Measurements from ENCODE around the gene CHCHD1.
"Not testable (repeated sequence)": the region's sequence is repeated elsewhere in the genome, so short reads cannot be mapped to it uniquely, and the experiment has no call there.

CHCHD1 gene

GRCh38 chr10:73823391-73823790 lies 41.5 kb downstream of the CHCHD1 start:
- H3K4me1 ChIP-seq (ENCODE audit: control insufficient read depth, insufficient read depth, low read length) = no peaks in the 10 kb centered on the region
- 94 to 99% methylated on average over 7 of the region's 7 CpGs for WGBS, 2 experiments
- no peak overlapping the region for H3K4me3 ChIP-seq (ENCODE audit: insufficient read depth, low read depth, low read length)
- no peaks in the 10 kb centered on the region for H3K9me3 ChIP-seq (ENCODE audit: control insufficient read depth, low read length)
- H3K27ac ChIP-seq (ENCODE audit: insufficient read depth, low read depth, low read length, poor library complexity, severe bottlenecking) = no peak overlapping the region
- H3K27me3 ChIP-seq (ENCODE audit: control insufficient read depth, insufficient read depth, low read length, poor library complexity, severe bottlenecking) = no peaks in the 10 kb centered on the region
- H3K36me3 ChIP-seq (ENCODE audit: control insufficient read depth, insufficient read depth, low read length) = no peaks in the 10 kb centered on the region

- Histone ChIP-seq H3K9me3 (ENCODE audit: control insufficient read depth, low read length) (no peaks in the 10 kb centered on the region), H3K27me3 (ENCODE audit: control insufficient read depth, insufficient read depth, low read length, poor library complexity, severe bottlenecking) (no peaks in the 10 kb centered on the region), H3K27ac (ENCODE audit: insufficient read depth, low read depth, low read length, poor library complexity, severe bottlenecking) (no peak overlapping the region), H3K36me3 (ENCODE audit: control insufficient read depth, insufficient read depth, low read length) (no peaks in the 10 kb centered on the region), H3K4me3 (ENCODE audit: insufficient read depth, low read depth, low read length) (no peak overlapping the region), H3K4me1 (ENCODE audit: control insufficient read depth, insufficient read depth, low read length) (no peaks in the 10 kb centered on the region)
- WGBS, 2 experiments = 94 to 95% methylated on average over 14 of the region's 14 CpGs
These were observed 42.4 kb downstream of the CHCHD1 start for GRCh38 chr10:73824146-73824725.

GRCh38 chr10:73827346-73828089 lies 45.7 kb downstream of the CHCHD1 start:
- Histone ChIP-seq H3K4me1 (ENCODE audit: control insufficient read depth, insufficient read depth, low read length) (no peaks in the 10 kb centered on the region), H3K27me3 (ENCODE audit: control insufficient read depth, insufficient read depth, low read length, poor library complexity, severe bottlenecking) (no peaks in the 10 kb centered on the region), H3K27ac (ENCODE audit: insufficient read depth, low read depth, low read length, poor library complexity, severe bottlenecking) (no peak overlapping the region), H3K4me3 (ENCODE audit: insufficient read depth, low read depth, low read length) (no peak overlapping the region), H3K9me3 (ENCODE audit: control insufficient read depth, low read length) (no peaks in the 10 kb centered on the region), H3K36me3 (ENCODE audit: control insufficient read depth, insufficient read depth, low read length) (no peaks in the 10 kb centered on the region)
- WGBS, 2 experiments = 93 to 94% methylated on average over 19 of the region's 19 CpGs

- no peaks in the 10 kb centered on the region for H3K27me3 ChIP-seq (ENCODE audit: control insufficient read depth, insufficient read depth, low read length, poor library complexity, severe bottlenecking)
- H3K36me3 ChIP-seq (ENCODE audit: control insufficient read depth, insufficient read depth, low read length) = no peaks in the 10 kb centered on the region
- H3K4me1 ChIP-seq (ENCODE audit: control insufficient read depth, insufficient read depth, low read length) = no peaks in the 10 kb centered on the region
- H3K4me3 ChIP-seq (ENCODE audit: insufficient read depth, low read depth, low read length) = no peak overlapping the region
- H3K9me3 ChIP-seq (ENCODE audit: control insufficient read depth, low read length) = no peaks in the 10 kb centered on the region
- 94 to 97% methylated on average over 6 of the region's 6 CpGs for WGBS, 2 experiments
- no peak overlapping the region for H3K27ac ChIP-seq (ENCODE audit: insufficient read depth, low read depth, low read length, poor library complexity, severe bottlenecking)
These were observed 46.3 kb downstream of the CHCHD1 start for GRCh38 chr10:73828161-73828560.

- 88 to 96% methylated on average over 6 of the region's 7 CpGs for WGBS, 2 experiments
- not testable (repeated sequence) for H3K4me3 ChIP-seq (ENCODE audit: insufficient read depth, low read depth, low read length); H3K4me1 ChIP-seq (ENCODE audit: control insufficient read depth, insufficient read depth, low read length); H3K27me3 ChIP-seq (ENCODE audit: control insufficient read depth, insufficient read depth, low read length, poor library complexity, severe bottlenecking); H3K36me3 ChIP-seq (ENCODE audit: control insufficient read depth, insufficient read depth, low read length); H3K9me3 ChIP-seq (ENCODE audit: control insufficient read depth, low read length); H3K27ac ChIP-seq (ENCODE audit: insufficient read depth, low read depth, low read length, poor library complexity, severe bottlenecking)
These were observed 47.2 kb downstream of the CHCHD1 start for GRCh38 chr10:73829090-73829489.
